Vagina (tissue), 2 donors: Measurements from ENCODE around the gene SRSF6. TPM values are rescaled to one million over a fixed set of nuclear protein-coding genes. Genes with fewer than 3 reads are reported as not detected.

Experiments
- DNase-seq, 2 donors: peaks; one replicate each; pipeline ENCODE4 v3.0.0-alpha.2; 2017; ENCODE audit errors: extremely low spot score in 2 of 2
- H3K27ac ChIP-seq: fragments of 200-600 bp; sonication (generic); one replicate; pipeline ENCODE4 v1.5.1; 2019
- H3K27me3 ChIP-seq: fragments of 200-600 bp; sonication (generic); one replicate; pipeline ENCODE4 v1.5.1; 2019
- H3K36me3 ChIP-seq, 2 donors: fragments of 200-600 bp; sonication (generic); one replicate each; pipeline ENCODE4 v1.5.1; 2017 to 2019
- H3K4me1 ChIP-seq: fragments of 200-600 bp; sonication (generic); one replicate; pipeline ENCODE4 v1.5.1; 2019
- H3K4me3 ChIP-seq, 2 donors: fragments of 200-600 bp; sonication (generic); 1 replicate in 1 of 2; 2 replicates in 1 of 2; pipeline ENCODE4 v1.5.1; 2016 to 2019
- H3K9me3 ChIP-seq: fragments of 200-600 bp; sonication (generic); one replicate; pipeline ENCODE4 v1.5.1; 2019
- POLR2A ChIP-seq, 2 donors: fragments of 450-650 bp; IDR thresholded peaks; one replicate each; pipeline ENCODE4 v1.6.1; 2017; ENCODE audit warnings: antibody characterized with exemption in 2 of 2, mild to moderate bottlenecking in 2 of 2, moderate library complexity in 2 of 2
- POLR2AphosphoS5 ChIP-seq, 2 donors: sonication (generic); formaldehyde crosslinking; IDR thresholded peaks; one replicate each; pipeline ENCODE4 v1.9.0; 2017; ENCODE audit warnings: antibody characterized with exemption in 2 of 2, mild to moderate bottlenecking in 2 of 2, low read depth in 1 of 2; ENCODE audit not compliant: insufficient read depth in 1 of 2
- intact Hi-C: fragments of 100-400 bp; cut with DNase I; formaldehyde crosslinking; loops from one replicate; pipeline ENCODE4 v1.15.1; 2023
- total RNA-seq: library from RNA; depleted of rRNA; stranded (reverse); fragments of >200 nt; gene quantifications from one replicate; pipeline ENCODE4 v1.2.3, GENCODE V29; 2016
- TF ChIP-seq, protein P1 (sequence below), 3 experiments: fragments of 450-650 bp in 2 of 3; fragments of 200-600 bp in 1 of 3; sonication (generic) in 1 of 3; IDR thresholded peaks; one replicate each; pipeline ENCODE4 v1.5.1; 2017 to 2019; ENCODE audit warnings: antibody characterized with exemption in 3 of 3, mild to moderate bottlenecking in 2 of 3, moderate library complexity in 2 of 3

The SRSF6 gene
- total RNA-seq, 1 donor from 2014 or later, result 112 TPM

DNA sequence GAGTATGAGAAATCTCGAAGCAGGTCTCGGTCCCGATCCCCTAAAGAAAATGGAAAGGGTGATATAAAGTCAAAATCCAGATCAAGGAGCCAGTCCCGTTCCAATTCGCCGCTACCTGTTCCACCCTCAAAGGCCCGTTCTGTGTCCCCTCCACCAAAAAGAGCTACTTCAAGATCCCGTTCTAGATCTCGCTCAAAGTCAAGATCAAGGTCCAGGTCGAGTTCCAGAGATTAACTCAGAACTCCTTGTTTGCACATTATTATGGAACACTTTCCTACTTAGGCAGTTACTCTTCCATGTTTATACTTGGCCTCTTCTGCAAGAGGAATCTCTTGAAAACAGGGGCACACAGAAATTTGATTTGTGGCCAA, 3.1 kb downstream of the SRSF6 start:
- no peak for TF ChIP-seq POLR2AphosphoS5 (IDR thresholded peaks at IDR 0.05; ENCODE audit: insufficient read depth in 1 of 2, low read depth in 1 of 2)
- no peak for TF ChIP-seq POLR2A (IDR thresholded peaks at IDR 0.05)
- TF ChIP-seq, protein P1, sequence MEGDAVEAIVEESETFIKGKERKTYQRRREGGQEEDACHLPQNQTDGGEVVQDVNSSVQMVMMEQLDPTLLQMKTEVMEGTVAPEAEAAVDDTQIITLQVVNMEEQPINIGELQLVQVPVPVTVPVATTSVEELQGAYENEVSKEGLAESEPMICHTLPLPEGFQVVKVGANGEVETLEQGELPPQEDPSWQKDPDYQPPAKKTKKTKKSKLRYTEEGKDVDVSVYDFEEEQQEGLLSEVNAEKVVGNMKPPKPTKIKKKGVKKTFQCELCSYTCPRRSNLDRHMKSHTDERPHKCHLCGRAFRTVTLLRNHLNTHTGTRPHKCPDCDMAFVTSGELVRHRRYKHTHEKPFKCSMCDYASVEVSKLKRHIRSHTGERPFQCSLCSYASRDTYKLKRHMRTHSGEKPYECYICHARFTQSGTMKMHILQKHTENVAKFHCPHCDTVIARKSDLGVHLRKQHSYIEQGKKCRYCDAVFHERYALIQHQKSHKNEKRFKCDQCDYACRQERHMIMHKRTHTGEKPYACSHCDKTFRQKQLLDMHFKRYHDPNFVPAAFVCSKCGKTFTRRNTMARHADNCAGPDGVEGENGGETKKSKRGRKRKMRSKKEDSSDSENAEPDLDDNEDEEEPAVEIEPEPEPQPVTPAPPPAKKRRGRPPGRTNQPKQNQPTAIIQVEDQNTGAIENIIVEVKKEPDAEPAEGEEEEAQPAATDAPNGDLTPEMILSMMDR (IDR thresholded peaks at IDR 0.05), result no peak
- Histone ChIP-seq H3K27me3 (no peaks in the 10 kb centered on the region), H3K36me3 (peaks cover 0 to 56% of the 10 kb centered on the region in 2 donors), H3K27ac (no peak overlapping the region), H3K9me3 (no peaks in the 10 kb centered on the region), H3K4me3 (no peak overlapping the region), H3K4me1 (peaks cover 29% of the 10 kb centered on the region)
- no peak for DNase-seq
- intact Hi-C loops, result no loop called here

DNA sequence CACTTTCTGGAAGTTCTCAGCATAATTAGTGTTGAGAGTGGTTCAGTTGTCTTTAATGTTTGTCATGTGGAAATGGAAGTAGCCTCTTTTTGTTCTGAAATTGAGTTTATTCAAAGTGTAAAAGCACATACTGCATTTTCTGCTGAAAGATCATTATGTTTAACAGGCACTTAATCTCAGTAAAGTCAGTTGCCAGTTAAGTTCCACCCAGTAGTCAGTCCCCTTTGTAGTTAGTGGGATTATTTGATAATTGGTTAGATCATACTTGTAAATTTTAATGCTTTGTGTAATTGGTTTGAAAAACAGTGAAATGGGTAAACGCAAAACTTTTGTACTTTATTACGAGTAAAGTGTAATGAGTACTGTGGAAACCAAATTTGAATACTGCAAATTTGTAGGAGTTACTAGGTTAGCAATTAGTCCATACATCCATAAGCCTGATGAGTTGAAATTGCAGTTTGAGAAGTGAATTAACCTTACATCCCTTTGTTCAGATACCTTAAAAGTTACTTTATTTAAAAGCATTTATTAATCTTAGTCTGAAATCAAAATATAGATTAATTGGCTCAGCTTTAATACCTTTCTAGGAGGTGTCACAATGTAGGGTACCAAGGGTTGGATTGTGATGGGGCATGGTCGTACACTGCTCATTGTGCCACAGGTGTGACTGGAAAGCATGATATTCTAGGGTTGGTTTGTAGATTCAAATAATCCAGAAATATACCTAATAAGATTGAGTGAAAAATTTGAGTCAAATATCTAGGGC, 4.4 kb downstream of the SRSF6 start:
- H3K36me3 ChIP-seq, result peaks cover 0 to 59% of the 10 kb centered on the region in 2 donors
- TF ChIP-seq POLR2AphosphoS5 (IDR thresholded peaks at IDR 0.05; ENCODE audit: insufficient read depth in 1 of 2, low read depth in 1 of 2), result no peak
- TF ChIP-seq POLR2A (IDR thresholded peaks at IDR 0.05), result no peak
- TF ChIP-seq, protein P1 (IDR thresholded peaks at IDR 0.05), result no peak
- H3K4me1 ChIP-seq, result peaks cover 22% of the 10 kb centered on the region

DNA sequence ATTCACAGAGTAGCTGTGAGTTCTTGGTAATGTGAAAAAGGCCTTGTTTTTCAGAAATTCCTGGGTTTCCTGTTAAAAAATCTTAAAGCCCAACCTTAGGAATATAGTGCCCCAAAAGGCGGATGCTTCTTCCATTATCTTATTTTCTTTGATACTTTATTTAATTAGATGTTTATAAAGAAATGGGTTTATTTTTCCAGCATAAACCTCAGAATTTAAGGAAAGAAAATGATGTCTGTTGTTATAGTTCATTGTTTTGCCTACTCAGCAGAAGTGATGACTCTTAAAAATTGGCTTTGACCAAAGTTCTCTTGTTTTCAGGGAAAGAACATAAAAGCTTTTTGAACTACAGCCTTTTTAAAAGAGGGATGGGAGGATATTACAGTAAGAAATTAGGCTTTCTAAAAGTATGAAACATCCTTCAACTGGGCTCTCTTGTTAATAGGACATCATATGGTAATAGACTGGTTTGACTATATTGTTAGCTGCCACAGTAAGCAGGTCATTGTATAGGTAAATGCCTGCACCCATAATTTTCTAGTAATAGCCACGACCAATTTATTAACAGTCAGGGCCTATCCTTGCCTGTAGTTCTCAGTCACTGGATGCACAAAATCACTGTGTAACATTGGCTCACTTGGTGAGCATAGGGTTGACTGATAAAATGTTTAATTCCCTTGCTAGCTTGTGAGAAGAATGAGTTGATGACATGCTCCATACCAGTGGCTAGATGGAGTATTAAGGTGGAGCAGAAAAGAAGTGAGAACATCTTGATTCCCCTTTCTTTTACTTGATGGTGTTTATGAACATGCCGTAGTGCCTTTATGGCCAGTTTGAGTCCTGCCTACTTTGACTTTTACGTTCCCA, 5.2 kb downstream of the SRSF6 start:
- intact Hi-C loops, result no loop called here
- peaks cover 22% of the 10 kb centered on the region for H3K4me1 ChIP-seq
- no peak for TF ChIP-seq POLR2AphosphoS5 (IDR thresholded peaks at IDR 0.05; ENCODE audit: insufficient read depth in 1 of 2, low read depth in 1 of 2)

More for the DNA sequence above, 4.4 kb downstream of the SRSF6 start:
- H3K4me3 ChIP-seq, result no peak overlapping the region
- intact Hi-C loops, result no loop called here
- no peaks in the 10 kb centered on the region for H3K9me3 ChIP-seq
- no peaks in the 10 kb centered on the region for H3K27me3 ChIP-seq
- no peak for DNase-seq
- H3K27ac ChIP-seq, result no peak overlapping the region

DNA sequence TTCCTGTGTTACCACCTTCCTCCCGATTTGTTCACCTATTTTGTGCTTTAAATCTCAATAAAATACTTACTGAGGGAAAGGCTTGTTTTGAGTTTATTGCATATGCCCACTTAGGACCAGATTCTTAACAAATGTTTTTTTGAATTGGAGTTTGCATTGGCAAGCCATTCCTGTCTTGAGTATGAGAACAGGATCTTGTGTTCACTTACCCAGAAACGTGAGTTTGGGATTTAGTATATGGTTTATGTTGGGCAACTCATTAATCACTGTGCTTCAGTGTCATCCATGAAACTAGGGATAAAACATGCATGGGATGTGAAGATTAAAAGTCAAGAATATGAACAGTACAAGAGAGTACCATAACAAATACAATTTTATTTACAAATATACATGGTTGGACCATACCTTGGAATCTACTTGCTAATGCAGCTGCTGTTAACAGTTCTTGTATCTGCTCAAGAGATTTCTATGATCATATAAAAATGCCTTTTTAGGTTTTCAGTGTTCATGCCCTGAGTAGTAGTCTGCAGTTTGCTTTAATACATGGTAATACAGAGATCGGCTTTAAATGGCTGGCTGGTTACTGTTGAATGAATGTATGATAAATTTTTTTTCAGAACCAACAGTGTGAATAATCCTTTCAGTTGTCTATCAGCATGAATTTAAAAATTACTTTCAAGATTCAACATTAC, 6.0 kb downstream of the SRSF6 start:
- H3K9me3 ChIP-seq, result no peaks in the 10 kb centered on the region
- no peak overlapping the region for H3K4me3 ChIP-seq
- peaks cover 22% of the 10 kb centered on the region for H3K4me1 ChIP-seq
- H3K27ac ChIP-seq, result no peak overlapping the region
- H3K36me3 ChIP-seq, result peaks cover 0 to 59% of the 10 kb centered on the region in 2 donors
- DNase-seq, result no peak
- TF ChIP-seq, protein P1 (IDR thresholded peaks at IDR 0.05), result no peak
- TF ChIP-seq POLR2A (IDR thresholded peaks at IDR 0.05), result no peak
- TF ChIP-seq POLR2AphosphoS5 (IDR thresholded peaks at IDR 0.05; ENCODE audit: insufficient read depth in 1 of 2, low read depth in 1 of 2), result no peak
- H3K27me3 ChIP-seq, result no peaks in the 10 kb centered on the region
- intact Hi-C loops, result no loop called here

More for the DNA sequence above, 5.2 kb downstream of the SRSF6 start:
- Histone ChIP-seq H3K4me3 (no peak overlapping the region), H3K9me3 (no peaks in the 10 kb centered on the region), H3K36me3 (peaks cover 0 to 59% of the 10 kb centered on the region in 2 donors), H3K27me3 (no peaks in the 10 kb centered on the region), H3K27ac (no peak overlapping the region)
- DNase-seq, result no peak

DNA sequence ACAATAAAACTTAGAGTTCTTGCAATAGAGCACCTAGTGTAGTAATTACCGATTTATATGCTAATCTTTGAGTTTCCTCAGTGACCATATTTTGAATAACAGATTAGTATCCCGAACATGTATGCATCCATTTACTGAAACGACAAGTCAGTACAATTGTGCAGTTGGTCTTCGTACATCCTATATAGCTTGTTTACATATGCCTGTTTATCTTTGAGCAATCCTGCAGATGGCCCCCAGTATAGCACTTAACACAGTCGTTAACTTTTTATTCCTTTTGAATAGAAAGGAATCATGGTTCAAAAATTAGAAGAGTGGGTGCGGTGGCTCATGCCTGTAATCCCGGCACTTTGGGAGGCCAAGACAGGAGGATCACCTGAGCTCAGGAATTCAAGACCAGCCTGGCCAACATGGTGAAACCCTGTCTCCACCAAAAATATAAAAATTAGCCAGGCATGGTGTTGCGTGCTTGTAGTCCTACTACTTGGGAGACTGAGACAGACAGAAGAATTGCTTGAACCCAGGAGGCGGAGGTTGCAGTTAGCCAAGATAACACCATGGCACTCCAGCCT, 6.6 kb downstream of the SRSF6 start:
- no peaks in the 10 kb centered on the region for H3K27me3 ChIP-seq
- H3K36me3 ChIP-seq, result peaks cover 0 to 61% of the 10 kb centered on the region in 2 donors
- peaks cover 16% of the 10 kb centered on the region for H3K4me1 ChIP-seq
- H3K4me3 ChIP-seq, result no peak overlapping the region
- intact Hi-C loops, result no loop called here
- TF ChIP-seq POLR2AphosphoS5 (IDR thresholded peaks at IDR 0.05; ENCODE audit: insufficient read depth in 1 of 2, low read depth in 1 of 2) (no peak), POLR2A (IDR thresholded peaks at IDR 0.05) (no peak)
- TF ChIP-seq, protein P1 (IDR thresholded peaks at IDR 0.05), result no peak
- DNase-seq, result no peak
- no peaks in the 10 kb centered on the region for H3K9me3 ChIP-seq
- H3K27ac ChIP-seq, result no peak overlapping the region
